Stimulated activated CD4-positive, alpha-beta T cell treated with anti-CD3 and anti-CD28 coated beads, Interleukin-1b, Interleukin-23, amount 100 ng/mL, for 24 hours (primary cell): ENCODE measurements around the gene BCL2L2.

ENCODE experiments used
- DNase-seq, 4 experiments: peaks; one replicate each; pipeline ENCODE4 v3.0.0-alpha.2; 2020; ENCODE audit warnings: low read depth in 4 of 4, low spot score in 1 of 4

BCL2L2 gene

GRCh38 chr14:23355871-23356435, 49.3 kb downstream of the BCL2L2 start:
- no peak for DNase-seq

- DNase-seq = no peak
These were observed 50.0 kb downstream of the BCL2L2 start for GRCh38 chr14:23356662-23357061.

- DNase-seq = no peak
These were observed 50.6 kb downstream of the BCL2L2 start for GRCh38 chr14:23357261-23357660.

- no peak for DNase-seq
These were observed 51.4 kb downstream of the BCL2L2 start for GRCh38 chr14:23358042-23358441.

- no peak for DNase-seq
These were observed 52.0 kb downstream of the BCL2L2 start for GRCh38 chr14:23358553-23359166.

GRCh38 chr14:23359167-23359626, 52.6 kb downstream of the BCL2L2 start:
- DNase-seq = no peak

GRCh38 chr14:23359722-23360447, 53.3 kb downstream of the BCL2L2 start:
- no peak for DNase-seq

- DNase-seq = no peak
These were observed 53.9 kb downstream of the BCL2L2 start for GRCh38 chr14:23360496-23360895.

- DNase-seq = no peak
These were observed 54.7 kb downstream of the BCL2L2 start for GRCh38 chr14:23361320-23361719.
